GM12878 (cell line): Measurements from ENCODE around the gene PAX7. TPM values are rescaled to one million over a fixed set of nuclear protein-coding genes. Genes with fewer than 3 reads are reported as not detected.

Experiments used
- ATAC-seq: fragments of 200-7000 bp; cut with Tn5 transposase; 3 replicates; pipeline ENCODE4 v1.9.1; 2020; ENCODE audit warnings: mild to moderate bottlenecking, moderate library complexity
- BruUV-seq: library from RNA; stranded (reverse); fragments of 400-500 nt; replicated peaks from 2 replicates; lab custom pipeline; 2021; lab: Mats Ljungman, UMichigan
- CTCF ChIA-PET: fragments of 300-600 bp; sonication (Branson Sonifier 250); formaldehyde crosslinking; extraction: SDS; loops from one replicate; lab custom pipeline; 2021; ENCODE audit warnings: inconsistent platforms; lab: Yijun Ruan, JAX
- POLR2A ChIA-PET: fragments of 350-600 bp; formaldehyde crosslinking; extraction: SDS; loops from one replicate; lab custom pipeline; 2021; ENCODE audit warnings: inconsistent platforms; lab: Charles Lee
- RAD21 ChIA-PET: fragments of 300-600 bp; sonication (Branson Sonifier 250); formaldehyde crosslinking; loops from one replicate; lab custom pipeline; 2023; ENCODE audit warnings: antibody characterized with exemption; ENCODE audit not compliant: unreplicated experiment; lab: Charles Lee
- SMC1A ChIA-PET: fragments of 300-600 bp; sonication (Branson Sonifier 250); formaldehyde crosslinking; loops from one replicate; lab custom pipeline; 2023; ENCODE audit not compliant: unreplicated experiment, uncharacterized antibody; lab: Charles Lee
- DNase-seq: peaks from one replicate; pipeline ENCODE4 v3.0.0-alpha.2; 2011; ENCODE audit warnings: low read depth, low spot score
- FAIRE-seq: peaks from 3 replicates; lab custom pipeline; 2011; peaks lifted over from hg19 to GRCh38; lab: Jason Lieb, UNC
- H2AFZ ChIP-seq: 2 replicates; pipeline ENCODE4 v1.6.0; 2011; ENCODE audit warnings: low read depth, low read length, control low read depth; ENCODE audit not compliant: control insufficient read depth
- H3K27ac ChIP-seq: 2 replicates; pipeline ENCODE4 v1.5.1; 2011; ENCODE audit warnings: control low read depth; ENCODE audit not compliant: control insufficient read depth, insufficient read depth
- H3K27me3 ChIP-seq, 2 experiments: replicated peaks in 1 of 2; 2 replicates each; pipeline versions ENCODE4 v1.6.0 to v1.6.1; 2011; ENCODE audit warnings: low read length in 1 of 2; ENCODE audit not compliant: control insufficient read depth in 2 of 2, insufficient read depth in 2 of 2
- H3K36me3 ChIP-seq, 2 experiments: 2 replicates each; pipeline ENCODE4 v1.5.1; 2011; ENCODE audit warnings: low read length in 1 of 2; ENCODE audit not compliant: control insufficient read depth in 2 of 2, insufficient read depth in 2 of 2
- H3K4me1 ChIP-seq: 2 replicates; pipeline ENCODE4 v1.6.1; 2011; ENCODE audit warnings: mild to moderate bottlenecking, low read length, moderate library complexity, mixed read lengths; ENCODE audit not compliant: control insufficient read depth, insufficient read depth
- H3K4me2 ChIP-seq: 2 replicates; pipeline ENCODE4 v1.6.0; 2011; ENCODE audit warnings: control low read depth; ENCODE audit not compliant: control insufficient read depth, insufficient read depth
- H3K4me3 ChIP-seq: fragments of 200-600 bp; sonication (generic); 2 replicates; pipeline ENCODE4 v1.5.1; 2016
- H3K79me2 ChIP-seq: 2 replicates; pipeline ENCODE4 v1.6.0; 2011; ENCODE audit warnings: low read length; ENCODE audit not compliant: control insufficient read depth, insufficient read depth
- H3K9ac ChIP-seq: 2 replicates; pipeline ENCODE4 v1.8.0; 2011; ENCODE audit warnings: low read length, control low read depth, mixed read lengths; ENCODE audit not compliant: control insufficient read depth, insufficient read depth
- H3K9me3 ChIP-seq: replicated peaks from 3 replicates; pipeline ENCODE4 v1.5.1; 2011; ENCODE audit warnings: mild to moderate bottlenecking, low read length; ENCODE audit not compliant: control insufficient read depth, insufficient read depth
- H4K20me1 ChIP-seq: 2 replicates; pipeline ENCODE4 v1.6.0; 2011; ENCODE audit not compliant: control insufficient read depth, insufficient read depth
- BCL3 ChIP-seq: IDR thresholded peaks from 2 replicates; pipeline ENCODE4 v1.6.1; 2011; ENCODE audit warnings: borderline replicate concordance, low read depth, mild to moderate bottlenecking, moderate library complexity, low read length; ENCODE audit not compliant: insufficient read depth, poor library complexity, severe bottlenecking
- FOXK2 ChIP-seq: fragments of 450-650 bp; IDR thresholded peaks from 2 replicates; pipeline ENCODE4 v1.6.1; 2017; ENCODE audit warnings: mild to moderate bottlenecking, moderate library complexity
- MYB ChIP-seq: fragments of 150-350 bp; IDR thresholded peaks from 2 replicates; pipeline ENCODE4 v1.6.1; 2014; ENCODE audit warnings: mild to moderate bottlenecking, low read depth, low read length, borderline replicate concordance
- SRF ChIP-seq, 2 experiments: IDR thresholded peaks; 2 replicates each; pipeline ENCODE4 v1.6.1; 2011; ENCODE audit warnings: low read depth in 2 of 2, low read length in 2 of 2, mild to moderate bottlenecking in 1 of 2, moderate library complexity in 1 of 2
- ZBED1 ChIP-seq: IDR thresholded peaks from 2 replicates; pipeline ENCODE4 v1.6.1; 2016; ENCODE audit warnings: borderline replicate concordance
- ZNF274 ChIP-seq: IDR thresholded peaks from one replicate; pipeline ENCODE4 v1.8.0; 2011; ENCODE audit not compliant: insufficient read length, insufficient read depth
- WGBS: methylation state at CpG from one replicate; pipeline ENCODE4 v1.1.6; 2016; ENCODE audit warnings: low lambda C conversion rate; ENCODE audit not compliant: insufficient replicate concordance, insufficient coverage; ENCODE audit errors: missing lambda C conversion rate; 5-methylcytosine and 5-hydroxymethylcytosine counted together
- in situ Hi-C: fragments of 300-500 bp; cut with MboI; formaldehyde crosslinking; loops from 9 replicates; pipeline ENCODE4 v1.14.3; 2018; ENCODE audit warnings: mixed read lengths
- intact Hi-C: fragments of 100-400 bp; cut with micrococcal nuclease; formaldehyde crosslinking; loops from one replicate; pipeline ENCODE4 v1.14.2; 2022; ENCODE audit not compliant: unreplicated experiment
- polyA plus RNA-seq, 11 experiments: library from polyadenylated mRNA; depleted of rRNA in 4 of 11; unstranded in 6 of 11; stranded (reverse) in 5 of 11; fragments of >200 nt; fragmentation: Nextera tagmentation in 4 of 11; fragmentation: Illumina TruSeq in 1 of 11; extraction: Ambion mirVana in 4 of 11; extraction: Trizol in 1 of 11; gene quantifications; 1 replicate in 1 of 11; 2 replicates in 10 of 11; pipeline versions ENCODE4 v1.2.1 to v1.2.3, GENCODE V29; 2011 to 2016; ENCODE audit warnings: inconsistent platforms in 2 of 11, missing spikeins in 2 of 11, low read depth in 1 of 11
- total RNA-seq, 4 experiments: library from RNA; depleted of rRNA in 3 of 4; stranded (reverse); fragments of >200 nt in 3 of 4; fragmentation: Illumina TruSeq in 1 of 4; extraction: Trizol in 1 of 4; gene quantifications; 2 replicates each; pipeline versions ENCODE4 v1.2.1 to v1.2.3, GENCODE V29; 2013 to 2021

PAX7 gene
- total and polyA plus RNA-seq, 10 of the 15 experiments (the other 5 are each of a cell fraction or from before 2014, with no cell fraction given), result not detected

- no peak overlapping the region for H3K4me2 ChIP-seq
- H3K9ac ChIP-seq, result no peak overlapping the region
- no peak for TF ChIP-seq MYB
- TF ChIP-seq ZNF274, result no peak
- TF ChIP-seq BCL3, result no peak
- no peak for TF ChIP-seq FOXK2
- no peak for TF ChIP-seq ZBED1
- TF ChIP-seq SRF (IDR thresholded peaks at IDR 0.05; ENCODE audit: low read depth in 2 of 2, low read length in 2 of 2), result no peak
- TF ChIP-seq, all 136 proteins: peak for 0
- in situ Hi-C loops (no loop called here), intact Hi-C loops (no loop called here)
- FAIRE-seq (no peak), DNase-seq (no peak), ATAC-seq (no peak)
- ChIA-PET CTCF (no interaction called here), POLR2A (no interaction called here), SMC1A (no interaction called here), RAD21 (no interaction called here)
- Histone ChIP-seq H3K79me2 (no peaks in the 10 kb centered on the region), H2AFZ (no peak overlapping the region), H3K4me3 (no peak overlapping the region), H3K4me1 (no peaks in the 10 kb centered on the region), H3K27ac (no peak overlapping the region), H4K20me1 (no peaks in the 10 kb centered on the region), H3K27me3 (peaks cover 5 to 8% of the 10 kb centered on the region in 2 experiments; a peak in 2 of 4 replicates), H3K36me3 (no peaks in the 10 kb centered on the region), H3K9me3 (no peaks in the 10 kb centered on the region)
- no TSS peak for BruUV-seq
- WGBS, result 11% methylated on average over 6 of the region's 8 CpGs
Observed at GRCh38 chr1:18711003-18711402, 80.4 kb downstream of the PAX7 start.
